Heart left ventricle (tissue), 16 donors: ENCODE results near the gene CEPT1. TPM values are rescaled to one million over a fixed set of nuclear protein-coding genes. Genes with fewer than 3 reads are reported as not detected.

ENCODE experiments used
- ATAC-seq, 4 donors: fragments of 200-7000 bp; cut with Tn5 transposase; one replicate each; pipeline ENCODE4 v1.9.1; 2020 to 2022; ENCODE audit warnings: moderate library complexity in 4 of 4, mild to moderate bottlenecking in 3 of 4, moderate number of reproducible peaks in 1 of 4
- DNase-seq, 5 donors: peaks; one replicate each; pipeline ENCODE4 v3.0.0-alpha.2; 2020
- H3K27ac ChIP-seq, 12 donors: fragments of 200-600 bp; sonication (generic) in 4 of 12; one replicate each; pipeline versions ENCODE4 v1.5.0 to v1.8.0; 2016 to 2022; ENCODE audit warnings: mild to moderate bottlenecking in 2 of 12
- H3K27me3 ChIP-seq, 9 donors: fragments of 200-600 bp; sonication (generic) in 2 of 9; one replicate each; pipeline versions ENCODE4 v1.5.1 to v1.8.0; 2016 to 2022; ENCODE audit warnings: mild to moderate bottlenecking in 3 of 9
- H3K36me3 ChIP-seq, 9 donors: fragments of 200-600 bp; sonication (generic) in 2 of 9; one replicate each; pipeline versions ENCODE4 v1.5.0 to v1.8.0; 2018 to 2022; ENCODE audit warnings: mild to moderate bottlenecking in 2 of 9
- H3K4me1 ChIP-seq, 12 donors: fragments of 200-600 bp; sonication (generic) in 4 of 12; one replicate each; pipeline versions ENCODE4 v1.5.0 to v1.8.0; 2016 to 2022; ENCODE audit warnings: mild to moderate bottlenecking in 3 of 12
- H3K4me3 ChIP-seq, 12 donors: fragments of 200-600 bp; sonication (generic) in 4 of 12; one replicate each; pipeline versions ENCODE4 v1.5.0 to v1.8.0; 2017 to 2022; ENCODE audit warnings: mild to moderate bottlenecking in 9 of 12, moderate library complexity in 4 of 12
- H3K9me3 ChIP-seq, 12 donors: fragments of 200-600 bp; sonication (generic) in 4 of 12; one replicate each; pipeline versions ENCODE4 v1.5.0 to v1.8.0; 2016 to 2022; ENCODE audit warnings: mild to moderate bottlenecking in 1 of 12
- CTCF ChIP-seq, 12 donors: fragments of 200-600 bp; sonication (generic) in 4 of 12; IDR thresholded peaks; one replicate each; pipeline versions ENCODE4 v1.5.0 to v1.8.0; 2018 to 2022; ENCODE audit warnings: antibody characterized with exemption in 12 of 12, mild to moderate bottlenecking in 5 of 12
- POLR2A ChIP-seq, 2 donors: fragments of 450-650 bp; IDR thresholded peaks; one replicate each; pipeline ENCODE4 v1.6.1; 2017; ENCODE audit warnings: antibody characterized with exemption in 2 of 2, mild to moderate bottlenecking in 2 of 2, moderate library complexity in 2 of 2
- WGBS, 4 donors: extraction: QIAGEN DNeasy Blood & Tissue Kit in 2 of 4; methylation state at CpG; one replicate each; pipeline versions ENCODE4 v1.1.5 to v1.1.7; 2013 to 2018; 5-methylcytosine and 5-hydroxymethylcytosine counted together
- intact Hi-C, 10 donors: fragments of 100-400 bp; cut with DNase I; formaldehyde crosslinking; loops; one replicate each; pipeline versions ENCODE4 v1.11.1 to v1.14.2; 2022
- polyA plus RNA-seq, 2 donors: library from polyadenylated mRNA; stranded (reverse); fragments of 200-250 nt; gene quantifications; one replicate each; pipeline ENCODE4 v1.2.3, GENCODE V29; 2013
- total RNA-seq, 9 donors: library from RNA; depleted of rRNA in 2 of 9; stranded (reverse); fragments of >200 nt in 2 of 9; fragmentation: NEBNext Ultra II Directional in 3 of 9; extraction: Animal tissue kit (Norgen Biotek cat#: 25700) in 3 of 9; gene quantifications; one replicate each; pipeline versions ENCODE4 v1.1.0 to v1.2.4, GENCODE V29; 2016 to 2023
- donor health status: ischemic (EF 13 %, LVEDD 7.1; RV severe dilation, severe dysfunction).
- donor health status: healthy with polysubstance abuse.
- donor health status: DM: no; HTN: yes; CAD: no.
- donor health status: DM: no; HTN: no; CAD: no.
- donor health status: ischemic (EF 25% LVEDD 6.9; RV normal size, moderate dysfunction).
- donor health status: ischemic (EF 25% LVEDD 5.7; RV mildly dilated, moderate dysfunction).
- donor health status: healthy.
- donor health status: DM: yes; HTN: yes; CAD: no.
- donor health status: ischemic (EF 35%, LVEDD 5.7; RV mildly dilated, moderate dysfunction).
- donor health status: nonischemic (EF 11% LVEDD 7.7; RV severe dilation, severe dysfunction).
- donor health status: DM: yes; HTN: yes; CAD: no.
- donor health status: PGD.
- donor health status: ischemic (EF 29% LVEDD 5.4; RV normal size, mild dysfunction).
- donor health status: nonischemic (EF 23%, LVEDD 6.1; RV moderate dilation, normal function).

CEPT1 gene
- total and polyA plus RNA-seq, 11 donors: 7.4 to 26.9 (median 11.6) TPM

DNA sequence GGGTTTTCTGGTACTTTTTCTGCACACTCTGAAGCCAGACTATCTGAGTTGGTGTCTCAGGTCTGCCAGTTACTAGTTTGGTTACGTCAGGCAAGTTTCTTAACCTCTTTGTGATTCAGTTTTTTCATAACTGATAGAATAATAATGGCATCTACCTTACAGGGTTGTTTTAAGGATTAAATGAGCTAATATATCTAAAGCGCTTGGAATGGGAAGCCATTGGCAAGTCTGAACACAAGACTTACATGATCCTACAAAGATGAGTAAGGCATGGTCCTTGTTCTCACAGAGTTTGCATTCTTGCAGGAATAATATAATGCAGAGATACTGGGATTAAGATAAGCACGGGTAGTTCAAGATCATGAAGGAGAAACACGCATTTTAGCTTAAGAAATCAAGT lies 69.6 kb downstream of the CEPT1 start:
- ATAC-seq (no peak), DNase-seq (no peak)
- TF ChIP-seq CTCF (IDR thresholded peaks at IDR 0.05): no peak
- no peak for TF ChIP-seq POLR2A (IDR thresholded peaks at IDR 0.05)
- Histone ChIP-seq H3K27ac (no peak overlapping the region), H3K36me3 (no peaks in the 10 kb centered on the region), H3K4me3 (no peak overlapping the region), H3K27me3 (peaks cover 0 to 9% (median 0%) of the 10 kb centered on the region in 9 donors), H3K4me1 (peaks cover 0 to 43% (median under 1%) of the 10 kb centered on the region in 12 donors), H3K9me3 (no peaks in the 10 kb centered on the region)
- whole genome bisulfite sequencing, 4 donors: 69 to 90% (median 88%) methylated on average over 4 of the region's 4 CpGs
- intact Hi-C loops: no loop called here

- H3K27me3 ChIP-seq: peaks cover 0 to 7% (median 0%) of the 10 kb centered on the region in 9 donors
- intact Hi-C loops: no loop called here
- no peak overlapping the region for H3K4me3 ChIP-seq
- H3K4me1 ChIP-seq: peaks cover 0 to 46% (median 0%) of the 10 kb centered on the region in 12 donors
- no peak for DNase-seq
- H3K36me3 ChIP-seq: no peaks in the 10 kb centered on the region
- WGBS, 4 donors: 92 to 97% (median 94%) methylated on average over 1 of the region's 1 CpG
- H3K9me3 ChIP-seq: no peaks in the 10 kb centered on the region
- no peak overlapping the region for H3K27ac ChIP-seq
- TF ChIP-seq CTCF (IDR thresholded peaks at IDR 0.05): no peak
- no peak for TF ChIP-seq POLR2A (IDR thresholded peaks at IDR 0.05)
- ATAC-seq: no peak
These were observed 71.9 kb downstream of the CEPT1 start for GRCh38 chr1:111211921-111212320.

DNA sequence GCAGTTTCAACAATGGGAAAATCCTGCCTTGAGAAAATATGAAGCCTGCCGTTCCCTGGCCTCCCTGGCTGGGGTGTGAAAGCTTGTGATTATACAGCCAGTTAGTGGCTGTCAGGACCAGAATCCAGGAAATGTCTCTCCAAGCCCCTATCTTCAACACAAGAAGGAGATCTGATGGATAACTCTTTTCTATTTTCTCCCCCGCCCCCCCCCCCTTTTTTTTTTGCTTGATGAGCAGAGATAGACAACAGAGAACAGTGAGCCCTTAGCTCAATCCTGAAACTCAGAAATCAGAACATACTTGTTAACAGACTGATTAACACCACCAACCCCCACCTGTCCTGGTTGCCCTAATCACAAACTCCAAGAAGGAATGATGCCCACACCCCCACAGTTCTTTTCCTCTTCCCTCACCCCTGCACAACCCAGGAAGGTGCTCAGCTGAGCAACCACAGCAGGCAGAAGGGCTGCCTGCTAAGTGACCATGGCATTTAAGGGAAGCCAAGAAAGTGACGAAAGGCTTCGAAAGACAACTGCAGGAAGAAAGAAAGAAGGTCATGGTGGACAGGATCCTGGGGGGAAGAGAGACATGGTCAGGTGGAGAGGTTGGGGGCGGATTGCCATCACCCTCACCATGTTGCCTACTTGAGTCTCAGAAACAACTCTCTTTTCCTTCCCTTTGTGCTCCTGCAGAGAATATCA lies 72.8 kb downstream of the CEPT1 start:
- intact Hi-C loops: no loop called here
- no peaks in the 10 kb centered on the region for H3K9me3 ChIP-seq
- no peak for DNase-seq
- WGBS, 4 donors: 75 to 86% (median 82%) methylated on average over 5 of the region's 5 CpGs
- H3K27me3 ChIP-seq: peaks cover 0 to 7% (median 0%) of the 10 kb centered on the region in 9 donors
- peaks cover 0 to 55% (median 0%) of the 10 kb centered on the region in 12 donors for H3K4me1 ChIP-seq
- ATAC-seq: no peak
- H3K27ac ChIP-seq: peak overlapping the region in 1 of 12 donors; percentile 25
- no peak for TF ChIP-seq CTCF (IDR thresholded peaks at IDR 0.05)
- no peak for TF ChIP-seq POLR2A (IDR thresholded peaks at IDR 0.05)
- no peaks in the 10 kb centered on the region for H3K36me3 ChIP-seq
- H3K4me3 ChIP-seq: no peak overlapping the region

DNA sequence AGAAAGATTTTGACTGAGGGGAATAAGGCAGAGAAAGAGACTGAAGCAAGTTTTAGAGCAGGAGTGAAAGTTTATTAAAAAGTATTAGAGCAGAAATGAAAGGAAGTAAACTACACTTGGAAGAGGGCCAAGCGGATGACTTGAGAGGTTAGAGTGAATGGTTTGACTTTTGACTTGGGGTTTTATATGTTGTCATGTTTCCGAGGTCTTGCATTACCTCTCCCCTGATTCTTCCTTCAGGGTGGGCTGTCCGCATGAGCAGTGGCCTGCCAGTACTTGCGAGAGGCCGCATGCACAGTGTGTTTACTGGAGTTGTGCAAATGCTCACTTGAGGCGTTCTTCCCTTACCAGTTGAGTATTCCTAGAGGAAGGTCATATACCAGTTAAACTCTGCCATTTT lies 73.4 kb downstream of the CEPT1 start:
- Histone ChIP-seq H3K27ac (peak overlapping the region in 1 of 12 donors; percentile 25), H3K9me3 (no peaks in the 10 kb centered on the region), H3K27me3 (peaks cover 0 to 7% (median 0%) of the 10 kb centered on the region in 9 donors), H3K36me3 (no peaks in the 10 kb centered on the region), H3K4me1 (peaks cover 0 to 59% (median 0%) of the 10 kb centered on the region in 12 donors), H3K4me3 (no peak overlapping the region)
- TF ChIP-seq CTCF (IDR thresholded peaks at IDR 0.05) (no peak), POLR2A (IDR thresholded peaks at IDR 0.05) (no peak)
- intact Hi-C loops: no loop called here
- no peak for DNase-seq
- 84 to 92% (median 88%) methylated on average over 6 of the region's 6 CpGs for WGBS, 4 donors
- no peak for ATAC-seq
